ENCODE results near the gene FOXJ2.

GRCh38 chr12:8012651-8013309 is 19.7 kb upstream of the FOXJ2 start:
- TF ChIP-seq CTCF (IDR thresholded peaks at IDR 0.05) (no peak), POLR2A (IDR thresholded peaks at IDR 0.05) (no peak)

Measured in right lobe of liver (tissue), 4 donors.